Myocyte (in vitro differentiated cells): ENCODE data around the gene MYOZ1. TPM values are rescaled to one million over a fixed set of nuclear protein-coding genes. Genes with fewer than 3 reads are reported as not detected.
"Not testable (repeated sequence)": the region's sequence is repeated elsewhere in the genome, so short reads cannot be mapped to it uniquely, and the experiment has no call there.

ENCODE experiments used
- DNase-seq: peaks from one replicate; pipeline ENCODE4 v3.0.0-alpha.2; 2012; ENCODE audit warnings: low read depth
- total RNA-seq: library from RNA; depleted of rRNA; stranded (reverse); fragments of >200 nt; gene quantifications from 2 replicates; pipeline ENCODE4 v1.2.3, GENCODE V29; 2014

The MYOZ1 gene
- total RNA-seq, 1 donor from 2014 or later, result 4.7 TPM

DNA sequence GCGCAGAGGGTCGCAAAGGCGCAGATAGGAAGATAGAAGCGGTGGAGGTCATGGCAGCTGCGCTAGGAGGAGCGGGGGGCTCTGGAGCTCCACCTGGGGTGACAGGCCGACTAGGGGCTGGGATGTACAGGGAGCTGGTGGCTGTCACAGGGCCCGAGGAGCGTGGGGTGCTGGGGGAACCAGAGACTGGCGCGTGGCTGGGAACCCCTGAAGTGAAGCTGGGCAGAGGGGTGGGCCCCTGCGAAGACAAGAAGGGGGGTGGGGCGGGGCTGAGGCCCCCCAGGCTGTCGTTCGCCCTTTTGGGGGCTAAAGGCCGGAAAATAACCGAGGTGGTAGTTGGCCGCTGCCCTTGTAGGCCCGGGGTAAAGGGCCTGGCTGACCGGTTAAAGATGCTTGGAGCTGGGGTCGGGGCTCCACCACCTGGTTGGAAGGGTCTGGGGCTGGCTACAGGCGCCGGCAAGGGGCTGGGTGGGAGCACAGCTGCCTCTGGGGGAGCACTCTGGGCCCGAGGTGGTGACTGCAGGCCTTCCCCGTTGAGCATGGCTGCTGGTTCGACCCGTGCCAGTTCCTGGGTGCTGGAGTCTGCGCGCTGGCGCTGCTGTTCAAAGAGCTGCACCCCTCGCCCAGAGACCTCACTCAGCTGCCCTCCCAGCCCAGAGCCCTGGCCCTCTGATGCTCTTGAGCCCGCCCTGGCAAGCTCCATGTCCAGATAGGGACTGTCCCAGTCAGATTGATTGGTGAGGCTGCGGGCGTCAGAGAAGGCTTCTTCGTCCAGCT is 6.8 kb upstream of the MYOZ1 start:
- no peak for DNase-seq

DNA sequence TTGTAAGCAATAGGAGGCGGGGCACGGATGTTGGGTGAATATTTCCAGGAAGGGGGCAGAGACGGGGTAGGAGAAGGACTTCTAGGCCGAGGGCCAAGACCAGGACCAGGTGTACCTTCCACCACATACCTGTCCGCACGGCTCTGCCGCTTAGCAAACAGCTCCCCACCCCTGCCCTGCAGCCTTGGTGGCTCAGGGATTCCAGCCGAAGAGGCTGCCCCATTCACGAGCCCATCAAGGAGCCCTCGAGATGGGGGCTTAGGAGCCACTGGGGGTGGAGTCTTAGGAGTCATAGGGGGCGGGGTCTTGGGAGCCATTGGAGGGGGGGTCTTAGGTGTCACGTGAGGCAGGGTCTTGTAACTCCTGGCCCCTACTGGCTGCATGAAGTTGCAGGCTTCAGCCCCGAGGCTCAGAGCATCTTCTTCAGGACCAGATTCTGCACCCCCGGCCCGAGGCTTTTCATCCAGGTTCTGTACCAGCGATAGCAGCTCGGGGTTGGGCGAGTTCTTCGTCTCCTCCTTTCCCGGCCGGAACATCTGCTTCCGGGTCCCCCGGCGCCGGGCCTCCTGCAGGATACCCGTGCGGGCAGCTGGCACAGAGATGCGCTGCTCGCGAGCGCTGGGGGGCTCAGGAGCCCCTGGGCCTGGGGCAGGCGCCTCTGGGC is 6.1 kb upstream of the MYOZ1 start:
- DNase-seq, result no peak

DNA sequence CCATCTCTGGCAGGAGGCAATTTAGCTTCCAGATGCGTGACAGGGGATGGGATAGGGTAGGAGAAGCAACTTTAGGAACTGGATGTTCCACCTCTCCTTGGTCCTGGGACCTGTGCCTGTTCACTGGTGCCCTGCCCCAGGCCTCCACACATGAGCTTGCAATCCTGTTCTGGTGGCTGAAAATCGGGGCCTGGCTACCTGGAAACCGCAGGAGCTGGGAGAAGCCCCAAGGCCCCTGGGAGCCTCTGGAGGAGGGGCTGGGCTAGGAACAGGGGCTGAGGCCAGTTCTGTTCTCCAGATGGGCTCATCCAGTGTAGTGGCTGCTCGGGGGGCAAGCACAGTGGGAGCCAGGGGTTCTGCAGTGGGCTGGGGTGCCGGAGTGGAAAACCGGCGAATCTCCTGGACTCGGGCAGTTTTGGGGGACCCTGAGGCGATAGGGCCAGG is 5.3 kb upstream of the MYOZ1 start:
- no peak for DNase-seq

DNA sequence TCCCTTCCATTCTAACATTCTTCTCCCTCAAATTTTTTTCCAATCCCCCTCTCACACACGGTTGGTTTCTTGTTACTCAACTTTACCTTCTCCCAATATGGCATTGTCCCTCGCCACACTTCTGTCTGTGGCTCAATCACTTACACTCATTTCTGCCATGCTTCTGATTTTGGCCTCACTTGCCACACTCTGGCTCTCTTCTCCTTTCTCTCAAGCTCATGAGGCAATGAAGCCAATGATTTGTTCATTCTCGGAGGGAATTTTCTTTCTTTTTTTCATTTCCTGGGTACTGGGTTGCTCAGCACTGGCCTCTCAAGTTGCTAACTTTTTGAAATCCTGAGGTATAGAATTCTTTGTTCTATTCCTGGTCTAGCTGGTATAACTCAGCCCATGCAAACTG is 4.0 kb upstream of the MYOZ1 start:
- DNase-seq, result no peak

DNA sequence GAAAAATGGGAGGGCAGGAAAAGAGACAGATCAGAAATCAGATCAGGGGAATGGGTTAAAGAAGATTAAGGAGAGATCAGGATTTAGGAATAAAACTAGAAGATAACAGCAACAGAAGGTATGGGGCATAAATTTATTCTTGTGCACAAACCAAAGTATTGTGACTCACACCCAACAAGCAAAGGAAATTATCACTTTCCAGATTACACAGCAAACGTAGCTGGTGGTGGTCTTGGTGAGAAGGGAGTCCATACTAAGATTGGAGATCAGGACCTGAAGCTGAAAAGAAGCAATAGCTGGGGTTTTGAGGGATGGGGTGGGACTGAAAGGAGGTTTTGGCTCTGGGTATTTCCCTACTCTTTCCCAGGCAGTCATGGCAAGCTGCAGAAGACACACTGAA is 3.5 kb upstream of the MYOZ1 start:
- DNase-seq, result no peak

DNA sequence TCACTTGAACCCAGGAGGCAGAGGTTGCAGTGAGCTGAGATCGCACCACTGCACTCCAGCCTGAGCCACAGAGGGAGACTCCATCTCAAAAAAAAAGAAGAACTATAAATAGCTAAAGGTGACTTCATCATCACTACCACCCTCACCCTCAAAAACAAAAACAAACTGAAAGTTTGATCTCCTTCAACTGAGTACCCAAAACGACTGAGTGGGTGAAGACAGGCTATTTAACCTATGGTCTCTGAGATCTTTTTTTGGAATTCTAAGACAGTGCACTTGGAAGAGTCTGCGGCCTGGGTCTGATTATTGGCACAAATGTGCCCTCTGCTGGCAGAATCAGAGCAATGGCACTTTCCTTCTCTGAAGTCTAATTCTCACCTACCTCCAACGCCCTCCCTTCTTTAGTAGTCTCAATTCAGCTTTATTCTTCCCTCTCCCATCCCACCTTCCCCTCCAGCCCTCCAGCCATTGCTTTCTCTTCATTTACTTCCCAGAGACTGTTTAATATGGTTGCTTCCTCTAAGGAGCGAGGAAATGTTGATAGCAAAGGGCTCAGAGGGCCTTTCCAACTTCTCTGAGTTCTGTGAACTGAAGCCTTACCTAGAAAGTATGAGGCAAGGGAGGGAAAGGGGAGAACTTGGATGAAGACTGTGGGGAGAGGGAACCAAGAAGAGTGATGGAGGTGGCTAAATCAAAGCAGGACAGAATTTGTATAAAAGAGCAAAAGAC is 2.9 kb upstream of the MYOZ1 start:
- DNase-seq, result peak; percentile 82

DNA sequence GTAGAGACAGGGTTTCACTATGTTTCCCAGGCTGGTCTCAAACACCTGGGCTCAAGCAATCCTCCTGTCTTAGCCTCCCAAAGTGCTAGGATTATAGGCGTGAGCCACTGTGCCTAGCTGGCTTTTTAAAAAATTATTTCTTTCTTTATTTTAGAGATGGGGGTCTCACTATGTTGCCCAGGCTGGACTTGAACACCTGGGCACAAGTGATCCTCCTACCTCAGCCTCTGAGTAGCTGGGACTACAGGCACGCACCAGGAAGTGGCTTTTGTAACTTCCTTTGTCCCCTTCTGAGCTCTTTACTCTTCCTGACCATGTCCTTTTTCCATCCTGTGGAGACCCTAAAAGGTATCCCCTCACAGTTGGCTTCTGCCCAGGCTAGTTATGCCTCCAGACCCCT is 2.1 kb upstream of the MYOZ1 start:
- no peak for DNase-seq

DNA sequence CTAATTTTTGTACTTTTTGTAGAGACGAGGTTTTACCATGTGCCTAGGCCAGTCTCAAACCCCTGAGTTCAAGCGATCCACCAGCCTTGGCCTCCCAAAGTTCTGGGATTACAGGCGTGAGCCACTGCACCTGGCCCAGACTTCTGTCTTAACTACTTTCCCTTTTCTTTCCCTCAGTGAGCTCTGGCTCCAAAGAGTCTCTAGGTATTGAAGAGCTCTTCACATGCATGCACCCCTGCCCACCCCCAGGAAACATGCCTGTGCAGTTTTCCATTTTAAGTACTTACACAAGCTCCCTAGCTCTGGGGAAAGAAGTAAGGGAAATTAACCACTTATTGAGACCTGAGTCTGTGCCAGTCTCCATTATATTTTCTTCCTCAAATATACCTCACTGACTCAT is 2.0 kb downstream of the MYOZ1 start:
- DNase-seq, result no peak

DNA sequence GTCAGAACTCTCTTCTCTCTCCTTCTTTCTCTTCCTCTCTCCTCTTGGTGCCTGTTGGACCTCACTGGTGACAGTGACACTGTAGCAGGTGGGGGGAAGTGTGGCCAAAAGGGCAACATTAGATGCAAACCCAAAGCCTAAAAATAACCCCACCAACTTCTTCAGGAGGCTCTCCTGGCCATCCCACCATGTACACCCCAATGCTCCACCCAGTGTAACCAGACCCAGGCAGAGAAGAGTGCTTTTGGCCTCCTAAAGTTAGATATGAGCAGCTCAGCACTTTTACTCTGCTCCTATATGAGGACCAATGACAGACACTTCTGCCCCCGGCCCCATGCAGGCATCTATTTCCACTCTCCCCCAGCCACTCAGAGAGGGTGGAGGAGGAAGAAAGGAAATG is 5.5 kb downstream of the MYOZ1 start:
- peak; percentile 84 for DNase-seq

DNA sequence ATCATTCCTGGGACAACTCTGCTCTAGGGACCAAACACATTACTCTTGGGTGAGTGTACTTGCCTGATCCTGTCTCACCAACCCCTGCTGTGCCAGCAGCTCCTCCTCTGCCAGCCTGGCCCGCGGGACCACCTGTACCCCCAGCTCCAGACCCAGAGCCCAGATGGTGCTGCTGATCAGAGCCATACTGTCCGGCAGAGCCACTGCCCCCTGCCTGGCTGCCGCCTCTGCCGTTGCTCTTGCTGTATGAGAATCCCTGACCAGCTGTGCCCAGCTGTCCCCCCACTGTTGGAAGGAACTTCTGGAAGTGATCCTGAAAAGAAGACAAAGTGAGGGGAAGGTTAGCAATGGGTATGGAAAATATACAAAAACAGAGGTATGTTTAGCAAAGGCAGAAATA is 6.9 kb downstream of the MYOZ1 start:
- DNase-seq, result no peak

DNA sequence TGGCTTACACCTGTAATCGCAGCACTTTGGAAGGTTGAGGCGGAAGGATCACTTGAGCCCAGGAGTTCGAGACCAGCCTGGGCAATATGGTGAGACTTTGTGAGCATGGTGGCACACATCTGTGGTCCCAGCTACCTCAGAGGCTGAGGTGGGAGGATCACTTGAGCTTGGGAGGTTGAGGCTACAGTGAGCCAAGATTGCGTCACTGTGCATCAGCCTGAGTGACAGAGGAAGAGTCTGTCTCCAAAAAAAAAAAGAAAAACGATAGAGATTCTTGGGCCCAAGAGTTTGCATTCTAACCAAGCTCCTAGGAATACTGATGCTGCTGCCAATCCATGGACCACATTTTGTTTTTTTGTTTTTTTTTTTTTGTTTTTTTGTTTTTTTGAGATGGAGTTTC is 12.1 kb downstream of the MYOZ1 start:
- DNase-seq, result no peak

DNA sequence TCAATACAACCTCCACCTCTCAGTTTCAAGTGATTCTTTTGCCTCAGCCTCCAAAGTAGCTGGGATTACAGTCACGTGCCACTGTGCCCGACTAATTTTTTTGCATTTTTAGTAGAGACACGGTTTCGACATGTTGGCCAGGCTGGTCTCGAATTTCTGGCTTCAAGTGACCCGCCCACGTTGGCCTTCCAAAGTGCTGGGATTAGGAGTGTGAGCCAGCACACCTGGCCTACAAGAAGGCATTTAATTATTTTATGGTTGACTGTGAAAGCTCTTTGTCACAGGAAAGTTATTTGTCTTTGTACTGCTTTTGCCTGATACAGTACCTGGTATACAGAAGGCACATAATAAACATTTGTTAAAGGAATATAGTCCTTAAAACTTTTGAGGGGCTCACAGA is 12.9 kb downstream of the MYOZ1 start:
- no peak for DNase-seq

DNA sequence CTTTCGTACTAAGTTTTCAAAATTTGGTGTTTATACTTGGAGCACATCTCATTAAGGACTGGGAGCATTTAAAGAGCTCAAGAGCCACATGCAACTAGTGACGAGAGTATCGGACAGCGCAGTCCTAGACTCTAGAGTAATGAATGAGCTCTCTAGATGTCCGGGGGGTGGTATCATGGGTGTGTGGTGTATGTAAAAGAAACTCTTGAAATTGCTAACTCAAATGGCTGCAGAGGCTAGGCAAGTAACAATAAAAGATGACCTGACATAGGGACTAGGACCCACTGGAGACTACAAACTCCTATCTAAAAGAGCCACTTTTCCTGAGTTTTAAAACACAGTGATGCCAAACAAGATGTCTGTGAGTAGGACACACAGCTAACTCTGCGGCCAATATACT is 14.0 kb downstream of the MYOZ1 start:
- no peak for DNase-seq

DNA sequence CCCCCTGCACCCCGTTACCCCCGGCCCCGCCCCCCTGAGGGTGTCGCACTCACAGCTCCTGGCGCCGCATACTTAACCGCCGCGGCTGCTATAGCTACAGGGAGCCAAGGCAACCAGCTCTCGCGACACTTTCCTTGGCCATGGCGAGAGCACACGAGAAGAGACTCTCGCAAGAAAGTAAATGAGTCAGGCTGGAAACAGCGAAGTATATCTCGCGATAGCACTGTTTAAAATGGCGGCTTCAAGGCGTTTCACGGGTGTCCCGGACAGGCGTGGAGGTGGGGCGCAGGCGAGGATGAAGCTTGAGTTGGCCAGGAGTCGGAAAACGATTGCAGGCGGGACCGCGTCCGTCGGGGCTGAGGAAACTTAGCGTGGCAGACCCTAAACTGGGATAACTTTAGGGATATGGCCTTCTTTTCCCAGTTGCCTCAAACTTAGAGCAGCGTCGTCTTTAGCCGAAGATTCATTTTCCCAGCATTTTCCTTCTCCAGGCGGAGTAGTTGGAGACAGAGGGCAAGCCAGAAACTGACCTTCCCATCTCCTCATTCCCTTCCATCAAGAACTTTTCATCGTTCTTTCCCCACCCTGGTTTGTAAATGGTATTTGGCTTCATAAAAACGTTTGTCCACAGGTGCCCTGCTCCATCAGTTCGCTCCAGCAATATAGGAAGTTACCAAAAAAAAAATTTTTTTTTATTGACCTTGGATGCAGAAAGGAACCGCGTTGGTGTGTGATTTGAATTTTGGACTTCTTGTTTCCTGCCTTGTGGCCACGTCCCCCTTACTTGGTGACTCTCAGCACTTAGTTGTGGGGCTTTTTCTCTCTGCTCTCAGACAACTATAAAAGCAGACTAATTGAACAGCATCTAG is 15.2 kb downstream of the MYOZ1 start:
- peak; percentile 99 for DNase-seq

DNA sequence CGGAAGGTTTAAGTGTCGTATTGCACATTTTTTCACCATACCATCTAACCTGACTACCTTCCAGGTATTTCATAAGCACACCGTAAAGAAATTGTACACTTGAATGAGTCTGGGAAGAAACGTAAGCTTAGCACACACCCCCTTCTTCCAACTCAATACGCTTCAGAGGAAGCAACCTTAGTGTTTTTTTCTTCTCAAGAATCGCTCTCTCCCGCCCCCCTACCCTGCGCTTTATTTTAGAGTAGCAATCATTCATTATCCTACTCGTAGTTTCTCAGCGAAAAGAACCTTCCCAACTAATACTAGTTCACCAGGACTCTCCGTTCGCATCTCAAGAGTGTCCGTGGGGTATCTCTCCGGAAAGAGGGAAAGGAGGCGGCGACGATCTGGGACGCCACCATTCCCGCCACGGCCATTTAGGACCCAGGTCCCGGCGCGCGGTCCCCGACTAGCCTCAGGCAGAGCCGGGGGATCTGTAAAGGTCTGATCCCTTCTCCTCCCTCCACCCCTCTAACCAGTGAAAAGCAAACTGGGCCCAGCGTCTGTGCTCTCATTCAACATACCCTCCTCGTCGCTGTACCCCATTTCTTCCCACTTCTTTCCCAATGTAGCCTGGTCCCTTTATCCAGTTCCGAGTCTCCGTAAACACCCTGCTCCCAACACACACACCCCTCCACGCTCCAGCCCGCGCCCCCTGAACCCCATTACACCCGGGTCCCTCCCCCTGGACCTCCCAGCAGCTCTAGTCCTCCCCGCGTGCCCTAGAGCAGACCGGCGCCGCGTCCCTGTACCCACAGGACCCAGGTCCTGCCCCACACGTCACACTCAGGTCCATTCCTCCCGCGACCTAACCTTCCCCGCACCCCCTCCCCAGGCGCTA is 16.0 kb downstream of the MYOZ1 start:
- DNase-seq, result peak; percentile 47

DNA sequence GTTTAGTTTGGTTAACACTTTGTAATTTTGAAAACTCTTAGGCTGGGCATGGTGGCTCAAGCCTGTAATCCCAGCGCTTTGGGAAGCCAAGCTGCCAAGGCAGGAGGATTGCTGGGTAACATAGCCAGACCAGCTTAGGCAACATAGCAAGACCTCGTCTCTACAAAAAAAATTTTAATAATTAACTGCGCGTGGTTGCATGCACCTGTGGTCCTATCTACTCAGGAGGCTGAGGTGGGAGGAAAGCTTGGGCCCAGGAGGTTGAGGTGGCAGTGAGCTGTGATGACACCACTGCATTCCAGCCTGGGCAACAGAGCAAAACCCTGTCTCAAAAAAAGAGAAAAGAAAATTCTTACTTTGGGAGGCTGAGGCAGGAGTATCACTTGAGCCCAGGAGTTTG is 18.2 kb downstream of the MYOZ1 start:
- no peak for DNase-seq

DNA sequence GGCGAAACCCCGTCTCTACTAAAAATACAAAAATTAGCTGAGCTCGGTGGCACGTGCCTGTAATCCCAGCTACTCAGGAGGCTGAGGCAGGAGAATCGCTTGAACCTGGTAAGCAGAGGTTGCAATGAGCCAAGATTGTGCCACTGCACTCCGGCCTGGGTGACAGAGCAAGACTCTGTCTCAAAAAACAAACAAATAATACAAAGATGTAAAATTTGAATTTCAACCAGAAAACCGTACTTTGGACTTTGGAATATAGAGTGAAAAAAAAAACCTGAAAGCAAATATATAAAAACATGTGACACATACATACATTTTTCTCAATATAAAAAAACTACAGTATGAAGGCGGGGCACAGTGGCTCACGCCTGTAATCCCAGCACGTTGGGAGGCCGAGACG is 20.3 kb downstream of the MYOZ1 start:
- not testable (repeated sequence) for DNase-seq

DNA sequence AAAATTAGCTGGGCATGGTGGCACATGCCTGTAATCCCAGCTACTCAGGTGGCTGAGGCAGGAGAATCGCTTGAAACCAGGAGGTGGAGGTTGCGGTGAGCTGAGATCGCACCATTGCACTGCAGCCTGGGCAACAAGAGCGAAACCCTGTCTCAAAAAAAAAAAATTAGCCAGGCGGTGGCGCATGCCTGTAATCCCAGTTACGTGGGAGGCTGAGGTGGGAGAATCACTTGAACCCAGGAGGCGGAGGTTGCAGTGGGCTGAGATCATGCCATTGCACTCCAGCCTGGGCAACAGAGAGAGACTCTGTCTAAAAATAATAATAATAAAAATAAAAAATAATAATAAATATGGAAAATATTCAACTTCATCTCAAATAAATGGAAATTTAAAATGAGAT is 24.1 kb downstream of the MYOZ1 start:
- DNase-seq, result not testable (repeated sequence)

DNA sequence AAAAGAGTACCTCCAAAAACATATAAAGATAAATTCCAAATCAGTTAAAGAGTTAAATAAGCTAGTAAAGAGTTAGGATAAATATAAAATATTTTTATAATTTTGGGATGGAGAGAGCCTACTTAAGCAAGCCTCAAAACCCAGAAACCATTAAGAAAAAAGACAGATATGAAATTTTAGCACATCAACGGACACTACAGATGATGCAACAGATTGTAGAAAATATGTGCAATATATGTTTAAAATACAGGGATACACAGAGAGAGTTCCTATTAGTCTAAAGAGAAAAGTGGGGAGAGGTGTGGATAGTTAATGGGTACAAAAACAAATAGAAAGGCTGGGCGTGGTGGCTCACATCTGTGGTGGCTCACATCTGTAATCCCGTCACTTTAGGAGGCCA is 26.6 kb downstream of the MYOZ1 start:
- DNase-seq, result no peak

DNA sequence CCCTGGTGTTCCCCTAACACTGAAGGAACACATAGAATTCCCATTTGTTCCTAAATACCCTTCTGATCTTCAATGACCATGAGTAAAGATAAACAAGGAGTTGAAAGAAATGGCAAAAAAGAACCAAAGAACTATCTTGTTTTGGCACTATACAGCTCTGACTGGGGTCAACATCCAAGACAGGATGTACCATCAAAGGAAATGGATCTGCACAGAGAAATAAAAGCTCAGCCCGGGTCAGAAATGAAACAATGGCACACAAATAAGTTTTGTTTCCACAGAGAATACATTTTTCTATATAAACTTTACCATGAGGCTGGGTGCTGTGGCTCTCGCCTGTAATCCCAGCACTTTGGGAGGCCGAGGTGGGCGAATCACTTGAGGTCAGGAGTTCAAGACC is 32.2 kb downstream of the MYOZ1 start:
- no peak for DNase-seq
